A673 (cell line): ENCODE measurements around the gene AP3D1.

Experiments
- CTCF ChIP-seq: fragments of 300-800, 200-600 bp; sonication (generic); conservative IDR thresholded peaks from 2 replicates; pipeline ENCODE4 v1.5.1; 2017; ENCODE audit warnings: low read depth, mild to moderate bottlenecking, antibody characterized with exemption, low read length, moderate library complexity, mixed read lengths
- EZH2 ChIP-seq: fragments of 200-600 bp; sonication (generic); IDR thresholded peaks from 2 replicates; pipeline ENCODE4 v1.6.1; 2017; ENCODE audit warnings: borderline replicate concordance, low read depth, mild to moderate bottlenecking, mixed read lengths, antibody characterized with exemption, low read length; ENCODE audit not compliant: poor library complexity, severe bottlenecking

- TF ChIP-seq CTCF (no peak), EZH2 (no peak)
Observed at GRCh38 chr19:2116507-2116906, 34.9 kb downstream of the AP3D1 start.
